Esophagus squamous epithelium (tissue), 4 donors: ENCODE measurements around the gene VARS2.

Source experiments
- POLR2A ChIP-seq, 4 donors: fragments of 450-650 bp; IDR thresholded peaks; one replicate each; pipeline ENCODE4 v1.6.1; 2017; ENCODE audit warnings: antibody characterized with exemption in 4 of 4, mild to moderate bottlenecking in 4 of 4, moderate library complexity in 3 of 4
- TF ChIP-seq, protein P1 (sequence below), 6 experiments: fragments of 450-650 bp in 4 of 6; fragments of 200-600 bp in 2 of 6; sonication (generic) in 2 of 6; IDR thresholded peaks; one replicate each; pipeline ENCODE4 v1.5.1; 2016 to 2019; ENCODE audit warnings: antibody characterized with exemption in 6 of 6, mild to moderate bottlenecking in 4 of 6, moderate library complexity in 4 of 6

DNA sequence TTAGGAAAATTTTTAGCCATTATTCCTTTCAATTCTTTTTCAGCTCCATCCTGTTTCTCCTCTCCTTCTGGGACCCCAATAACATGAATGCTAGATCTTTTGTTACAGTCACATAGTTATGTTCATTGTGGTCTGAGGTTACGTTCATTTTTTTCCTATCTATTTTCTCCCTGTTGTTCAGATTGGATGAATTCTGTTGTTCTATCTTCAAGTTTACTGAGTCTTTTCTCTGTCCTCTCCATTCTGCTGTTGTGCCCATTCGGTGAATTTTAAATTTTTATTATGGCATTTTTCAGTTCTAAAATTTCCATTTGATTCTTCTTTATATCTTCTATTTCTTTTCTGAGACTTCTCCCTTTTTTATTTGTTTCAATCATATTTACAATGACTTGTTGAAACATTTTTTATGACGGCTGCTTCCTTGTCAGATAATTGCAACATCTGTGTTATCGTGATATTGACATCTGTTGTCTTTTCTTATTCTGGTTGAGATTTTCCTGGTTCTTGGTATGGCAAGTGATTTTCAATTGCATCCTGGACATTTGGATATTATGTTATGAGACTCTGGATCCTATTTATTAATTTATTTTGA lies 42.4 kb upstream of the VARS2 start:
- TF ChIP-seq, protein P1, sequence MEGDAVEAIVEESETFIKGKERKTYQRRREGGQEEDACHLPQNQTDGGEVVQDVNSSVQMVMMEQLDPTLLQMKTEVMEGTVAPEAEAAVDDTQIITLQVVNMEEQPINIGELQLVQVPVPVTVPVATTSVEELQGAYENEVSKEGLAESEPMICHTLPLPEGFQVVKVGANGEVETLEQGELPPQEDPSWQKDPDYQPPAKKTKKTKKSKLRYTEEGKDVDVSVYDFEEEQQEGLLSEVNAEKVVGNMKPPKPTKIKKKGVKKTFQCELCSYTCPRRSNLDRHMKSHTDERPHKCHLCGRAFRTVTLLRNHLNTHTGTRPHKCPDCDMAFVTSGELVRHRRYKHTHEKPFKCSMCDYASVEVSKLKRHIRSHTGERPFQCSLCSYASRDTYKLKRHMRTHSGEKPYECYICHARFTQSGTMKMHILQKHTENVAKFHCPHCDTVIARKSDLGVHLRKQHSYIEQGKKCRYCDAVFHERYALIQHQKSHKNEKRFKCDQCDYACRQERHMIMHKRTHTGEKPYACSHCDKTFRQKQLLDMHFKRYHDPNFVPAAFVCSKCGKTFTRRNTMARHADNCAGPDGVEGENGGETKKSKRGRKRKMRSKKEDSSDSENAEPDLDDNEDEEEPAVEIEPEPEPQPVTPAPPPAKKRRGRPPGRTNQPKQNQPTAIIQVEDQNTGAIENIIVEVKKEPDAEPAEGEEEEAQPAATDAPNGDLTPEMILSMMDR (IDR thresholded peaks at IDR 0.05): no peak
- TF ChIP-seq POLR2A (IDR thresholded peaks at IDR 0.05): no peak
